Measurements from ENCODE around the gene DMTF1. TPM values are rescaled to one million over a fixed set of nuclear protein-coding genes. Genes with fewer than 3 reads are reported as not detected.

Gene DMTF1
- total RNA-seq, 1 experiment from 2014 or later = 56.3 TPM

DNA sequence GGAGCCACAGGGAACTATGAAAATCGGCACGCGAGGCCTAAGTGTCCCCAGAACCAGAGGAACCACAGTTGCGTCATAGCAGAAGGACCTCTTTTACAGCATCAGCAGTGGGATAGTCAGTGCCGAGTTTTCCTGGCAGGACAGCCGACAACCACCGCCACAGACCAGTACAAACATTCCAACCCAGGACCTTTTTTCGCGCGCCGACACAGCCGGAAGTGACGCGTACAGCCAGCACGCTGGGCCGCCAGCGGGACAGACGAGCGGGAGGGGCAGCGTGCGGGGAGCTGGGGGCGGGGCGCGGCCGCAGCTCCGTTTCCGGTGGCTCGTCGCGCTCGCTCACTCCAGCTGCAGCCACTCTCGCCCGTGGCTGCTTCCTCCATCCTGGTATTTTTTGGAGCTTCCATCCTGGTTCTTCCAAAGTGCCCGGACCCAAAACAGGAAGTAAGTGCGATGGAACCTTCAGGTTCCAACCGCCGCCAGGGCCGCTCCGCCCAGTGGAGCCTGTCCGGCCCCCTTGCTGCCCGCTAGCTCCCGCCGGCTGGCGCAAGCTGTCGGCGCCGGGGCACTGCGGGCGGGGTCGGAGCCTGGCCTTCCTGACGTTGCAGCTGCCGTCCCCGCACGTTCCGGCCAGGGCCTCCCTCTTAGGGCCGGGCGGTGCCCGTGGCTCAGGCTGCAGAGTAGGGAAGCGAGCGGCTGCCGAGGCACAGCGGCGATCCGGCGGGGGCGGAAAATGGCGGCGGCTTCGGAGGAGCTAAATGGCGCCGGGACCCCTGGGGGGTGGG, at the start of gene DMTF1 (continued):
- TF ChIP-seq, protein P1, sequence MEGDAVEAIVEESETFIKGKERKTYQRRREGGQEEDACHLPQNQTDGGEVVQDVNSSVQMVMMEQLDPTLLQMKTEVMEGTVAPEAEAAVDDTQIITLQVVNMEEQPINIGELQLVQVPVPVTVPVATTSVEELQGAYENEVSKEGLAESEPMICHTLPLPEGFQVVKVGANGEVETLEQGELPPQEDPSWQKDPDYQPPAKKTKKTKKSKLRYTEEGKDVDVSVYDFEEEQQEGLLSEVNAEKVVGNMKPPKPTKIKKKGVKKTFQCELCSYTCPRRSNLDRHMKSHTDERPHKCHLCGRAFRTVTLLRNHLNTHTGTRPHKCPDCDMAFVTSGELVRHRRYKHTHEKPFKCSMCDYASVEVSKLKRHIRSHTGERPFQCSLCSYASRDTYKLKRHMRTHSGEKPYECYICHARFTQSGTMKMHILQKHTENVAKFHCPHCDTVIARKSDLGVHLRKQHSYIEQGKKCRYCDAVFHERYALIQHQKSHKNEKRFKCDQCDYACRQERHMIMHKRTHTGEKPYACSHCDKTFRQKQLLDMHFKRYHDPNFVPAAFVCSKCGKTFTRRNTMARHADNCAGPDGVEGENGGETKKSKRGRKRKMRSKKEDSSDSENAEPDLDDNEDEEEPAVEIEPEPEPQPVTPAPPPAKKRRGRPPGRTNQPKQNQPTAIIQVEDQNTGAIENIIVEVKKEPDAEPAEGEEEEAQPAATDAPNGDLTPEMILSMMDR (IDR thresholded peaks at IDR 0.05 in 2 of 3, conservative IDR thresholded peaks at IDR 0.05 in 1 of 3; ENCODE audit: borderline replicate concordance in 1 of 3, insufficient read depth in 1 of 3, low read depth in 2 of 3, low read length in 2 of 3) = no peak
- TF ChIP-seq, protein P2, sequence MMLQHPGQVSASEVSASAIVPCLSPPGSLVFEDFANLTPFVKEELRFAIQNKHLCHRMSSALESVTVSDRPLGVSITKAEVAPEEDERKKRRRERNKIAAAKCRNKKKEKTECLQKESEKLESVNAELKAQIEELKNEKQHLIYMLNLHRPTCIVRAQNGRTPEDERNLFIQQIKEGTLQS (IDR thresholded peaks at IDR 0.05) = no peak
- TF ChIP-seq POLR2AphosphoS5 (IDR thresholded peaks at IDR 0.05; ENCODE audit: low read depth, low read length) = peak; percentile 90
- TF ChIP-seq ZNF274 (IDR thresholded peaks at IDR 0.05; ENCODE audit: low read depth, low read length) = no peak
- peak; percentile 88 for TF ChIP-seq EGR1 (IDR thresholded peaks at IDR 0.05; ENCODE audit: low read depth)
- peak; percentile 78; the same call in 1 of the 2 replicates for TF ChIP-seq CBX3 (IDR thresholded peaks at IDR 0.05; ENCODE audit: low read depth)
- peak; percentile 91 for TF ChIP-seq MAX (IDR thresholded peaks at IDR 0.05)
- peak; percentile 76 for TF ChIP-seq POLR2A (IDR thresholded peaks at IDR 0.05; ENCODE audit: borderline replicate concordance, extremely low read depth, insufficient read depth, insufficient read length)
- peak; percentile 96 for TF ChIP-seq SIN3A (IDR thresholded peaks at IDR 0.05; ENCODE audit: low read depth)
- TF ChIP-seq RAD21 (IDR thresholded peaks at IDR 0.05; ENCODE audit: low read depth) = no peak
- TF ChIP-seq SP1 (IDR thresholded peaks at IDR 0.05; ENCODE audit: low read depth) = peak; percentile 69

- Histone ChIP-seq H3K4me2 (ENCODE audit: low read length) (no peak overlapping the region), H3K27me3 (ENCODE audit: insufficient read depth, low read length) (no peaks in the 10 kb centered on the region), H3K36me3 (ENCODE audit: control insufficient read depth in 1 of 2, insufficient read depth in 2 of 2, low read length in 2 of 2) (no peaks in the 10 kb centered on the region), H3K9me2 (ENCODE audit: insufficient read depth) (no peaks in the 10 kb centered on the region), H3K9me3 (ENCODE audit: control insufficient read depth in 1 of 2, insufficient read depth in 1 of 2, low read depth in 1 of 2, low read length in 2 of 2) (no peaks in the 10 kb centered on the region), H3K79me2 (ENCODE audit: insufficient read depth, low read length) (no peaks in the 10 kb centered on the region), H3K4me1 (ENCODE audit: control insufficient read depth in 1 of 2, insufficient read depth in 2 of 2, low read length in 2 of 2) (no peaks in the 10 kb centered on the region; a peak in 1 of 4 replicates), H2AFZ (ENCODE audit: low read depth, low read length, poor library complexity, severe bottlenecking) (no peak overlapping the region), H3K27ac (ENCODE audit: low read depth, low read length) (no peak overlapping the region), H3K4me3 (replicated peaks in 1 of 2; ENCODE audit: low read depth in 1 of 2, low read length in 2 of 2) (no peak overlapping the region), H4K20me1 (ENCODE audit: insufficient read depth) (no peaks in the 10 kb centered on the region), H3K9ac (ENCODE audit: low read length) (no peak overlapping the region)
- RAD21 ChIA-PET (ENCODE audit: low non-redundant PET in 1 of 2, low total read pairs in 2 of 2, uncharacterized antibody in 2 of 2, unreplicated experiment in 2 of 2) = no interaction called here
- POLR2A ChIA-PET = no interaction called here
- ATAC-seq (no peak), DNase-seq (ENCODE audit: low read depth, low spot score) (no peak)
- CTCF ChIA-PET = no interaction called here
- intact Hi-C loops (cut with micrococcal nuclease) = no loop called here
- no TSS peak for BruUV-seq (replicated peaks)
- TF ChIP-seq, protein P3, sequence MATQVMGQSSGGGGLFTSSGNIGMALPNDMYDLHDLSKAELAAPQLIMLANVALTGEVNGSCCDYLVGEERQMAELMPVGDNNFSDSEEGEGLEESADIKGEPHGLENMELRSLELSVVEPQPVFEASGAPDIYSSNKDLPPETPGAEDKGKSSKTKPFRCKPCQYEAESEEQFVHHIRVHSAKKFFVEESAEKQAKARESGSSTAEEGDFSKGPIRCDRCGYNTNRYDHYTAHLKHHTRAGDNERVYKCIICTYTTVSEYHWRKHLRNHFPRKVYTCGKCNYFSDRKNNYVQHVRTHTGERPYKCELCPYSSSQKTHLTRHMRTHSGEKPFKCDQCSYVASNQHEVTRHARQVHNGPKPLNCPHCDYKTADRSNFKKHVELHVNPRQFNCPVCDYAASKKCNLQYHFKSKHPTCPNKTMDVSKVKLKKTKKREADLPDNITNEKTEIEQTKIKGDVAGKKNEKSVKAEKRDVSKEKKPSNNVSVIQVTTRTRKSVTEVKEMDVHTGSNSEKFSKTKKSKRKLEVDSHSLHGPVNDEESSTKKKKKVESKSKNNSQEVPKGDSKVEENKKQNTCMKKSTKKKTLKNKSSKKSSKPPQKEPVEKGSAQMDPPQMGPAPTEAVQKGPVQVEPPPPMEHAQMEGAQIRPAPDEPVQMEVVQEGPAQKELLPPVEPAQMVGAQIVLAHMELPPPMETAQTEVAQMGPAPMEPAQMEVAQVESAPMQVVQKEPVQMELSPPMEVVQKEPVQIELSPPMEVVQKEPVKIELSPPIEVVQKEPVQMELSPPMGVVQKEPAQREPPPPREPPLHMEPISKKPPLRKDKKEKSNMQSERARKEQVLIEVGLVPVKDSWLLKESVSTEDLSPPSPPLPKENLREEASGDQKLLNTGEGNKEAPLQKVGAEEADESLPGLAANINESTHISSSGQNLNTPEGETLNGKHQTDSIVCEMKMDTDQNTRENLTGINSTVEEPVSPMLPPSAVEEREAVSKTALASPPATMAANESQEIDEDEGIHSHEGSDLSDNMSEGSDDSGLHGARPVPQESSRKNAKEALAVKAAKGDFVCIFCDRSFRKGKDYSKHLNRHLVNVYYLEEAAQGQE (IDR thresholded peaks at IDR 0.05; ENCODE audit: low read depth) = no peak
- TF ChIP-seq EGR1 (IDR thresholded peaks at IDR 0.05; ENCODE audit: low read depth) = no peak
- TF ChIP-seq RAD21 (IDR thresholded peaks at IDR 0.05; ENCODE audit: low read depth) = no peak
- TF ChIP-seq, protein P1 (IDR thresholded peaks at IDR 0.05 in 2 of 3, conservative IDR thresholded peaks at IDR 0.05 in 1 of 3; ENCODE audit: borderline replicate concordance in 1 of 3, insufficient read depth in 1 of 3, low read depth in 2 of 3, low read length in 2 of 3) = no peak
- no peak for TF ChIP-seq POLR2A (IDR thresholded peaks at IDR 0.05; ENCODE audit: borderline replicate concordance, extremely low read depth, insufficient read depth, insufficient read length)
- no peak for TF ChIP-seq ZFX (IDR thresholded peaks at IDR 0.05)
- no peak for TF ChIP-seq YY1 (IDR thresholded peaks at IDR 0.05; ENCODE audit: extremely low read depth, insufficient replicate concordance, low read depth, low read length)
- TF ChIP-seq ZNF274 (IDR thresholded peaks at IDR 0.05; ENCODE audit: low read depth, low read length) = no peak
- no peak for TF ChIP-seq MAX (IDR thresholded peaks at IDR 0.05)
- TF ChIP-seq SP1 (IDR thresholded peaks at IDR 0.05; ENCODE audit: low read depth) = no peak
Measured at GRCh38 chr7:87105401-87105800, 46.9 kb upstream of the DMTF1 start.
